ENCODE results near the gene HIBCH. TPM values are rescaled to one million over a fixed set of nuclear protein-coding genes. Genes with fewer than 3 reads are reported as not detected.
"Not testable (repeated sequence)": the region's sequence is repeated elsewhere in the genome, so short reads cannot be mapped to it uniquely, and the experiment has no call there.

Gene HIBCH
- total RNA-seq, 1 experiment from 2014 or later = 6.8 TPM

DNA sequence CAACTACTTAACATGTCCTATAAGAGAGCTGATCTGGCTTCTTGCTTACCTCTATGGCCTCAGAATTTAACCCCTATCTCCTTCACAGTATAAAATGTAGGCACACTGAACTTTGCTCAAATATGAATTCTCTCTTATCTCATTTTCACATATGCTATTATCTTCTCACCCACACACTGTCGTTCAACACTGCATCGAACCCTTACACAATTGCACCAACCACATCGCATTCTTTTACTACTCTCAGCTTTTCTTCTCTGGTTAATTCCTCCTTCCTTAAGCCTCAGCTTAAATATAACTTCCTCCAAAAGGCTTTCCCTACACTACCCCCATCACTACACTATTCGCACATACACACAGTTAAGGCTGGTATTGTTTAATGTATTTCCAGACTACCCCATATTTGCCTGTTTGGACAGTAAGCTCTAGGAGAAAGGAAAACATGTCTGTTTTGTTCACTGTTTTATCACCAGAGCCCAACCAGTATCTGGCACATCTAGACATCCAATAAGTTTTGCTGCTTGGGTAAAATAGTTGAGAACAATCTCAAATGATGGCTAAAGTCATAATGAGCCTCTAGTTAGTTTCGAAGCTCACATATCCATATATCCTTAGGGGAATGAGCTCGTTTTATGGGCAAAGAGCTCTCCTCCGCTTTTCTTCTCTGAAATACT, 47.7 kb downstream of the HIBCH start:
- in situ Hi-C loops (cut with HindIII; ENCODE audit: low pct_unique_long_range_greater_than_20kb, low sequenced_read_pairs) = no loop called here
- DNase-seq (ENCODE audit: low read depth) = no peak

DNA sequence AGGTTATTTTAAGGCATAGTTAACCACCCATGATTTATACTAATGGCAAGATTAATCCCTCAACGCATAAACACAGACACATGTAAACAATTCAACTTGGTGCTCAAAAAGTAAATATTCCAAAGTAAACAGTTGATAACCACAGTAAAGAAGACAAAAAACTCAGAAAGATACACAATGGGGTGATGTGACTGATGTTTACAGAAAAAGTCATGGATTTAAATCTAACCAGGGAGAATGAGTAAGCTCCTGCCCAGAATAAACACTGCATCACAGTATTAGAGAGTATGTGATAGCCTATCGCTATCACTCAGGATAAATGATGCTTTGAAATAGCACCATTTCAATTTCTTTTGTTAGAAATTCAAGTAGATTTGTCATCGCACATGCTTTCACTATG, 49.3 kb downstream of the HIBCH start:
- in situ Hi-C loops (cut with HindIII; ENCODE audit: low pct_unique_long_range_greater_than_20kb, low sequenced_read_pairs) = no loop called here
- no peak for DNase-seq (ENCODE audit: low read depth)

DNA sequence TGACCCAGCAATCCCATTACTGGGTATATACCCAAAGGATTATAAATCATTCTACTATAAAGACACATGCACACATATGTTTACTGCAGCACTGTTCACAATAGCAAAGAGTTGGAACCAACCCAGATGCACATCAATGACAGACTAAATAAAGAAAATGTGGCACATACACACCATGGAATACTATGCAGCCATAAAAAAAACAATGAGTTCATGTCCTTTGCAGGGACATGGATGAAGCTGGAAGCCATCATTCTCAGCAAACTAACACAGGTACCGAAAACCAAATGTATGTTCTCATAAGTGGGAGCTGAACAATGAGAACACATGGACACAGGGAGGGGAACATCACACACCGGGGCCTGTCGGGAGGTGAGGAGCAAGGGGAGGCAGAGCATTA, 49.9 kb downstream of the HIBCH start:
- DNase-seq (ENCODE audit: low read depth); in situ Hi-C loops (cut with HindIII; ENCODE audit: low pct_unique_long_range_greater_than_20kb, low sequenced_read_pairs): not testable (repeated sequence)

DNA sequence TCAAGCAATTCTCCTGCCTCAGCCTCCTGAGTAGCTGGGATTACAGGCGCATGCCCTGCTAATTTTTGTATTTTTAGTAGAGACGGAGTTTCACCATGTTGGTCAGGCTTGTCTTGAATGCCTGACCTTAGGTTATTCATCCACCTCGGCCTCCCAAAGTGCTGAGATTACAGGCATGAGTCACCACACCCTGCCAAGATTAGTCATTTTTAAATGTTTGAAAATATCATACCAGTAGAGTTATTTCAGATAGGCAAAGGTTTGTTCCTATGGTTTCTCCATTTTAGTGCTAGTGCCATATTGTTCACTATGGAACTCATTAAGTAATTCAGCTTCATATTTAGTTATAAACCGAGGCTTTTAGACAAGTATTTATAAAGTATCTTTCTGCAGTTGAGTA, 52.3 kb downstream of the HIBCH start:
- in situ Hi-C loops (cut with HindIII; ENCODE audit: low pct_unique_long_range_greater_than_20kb, low sequenced_read_pairs) = no loop called here
- DNase-seq (ENCODE audit: low read depth) = peak; percentile 23

DNA sequence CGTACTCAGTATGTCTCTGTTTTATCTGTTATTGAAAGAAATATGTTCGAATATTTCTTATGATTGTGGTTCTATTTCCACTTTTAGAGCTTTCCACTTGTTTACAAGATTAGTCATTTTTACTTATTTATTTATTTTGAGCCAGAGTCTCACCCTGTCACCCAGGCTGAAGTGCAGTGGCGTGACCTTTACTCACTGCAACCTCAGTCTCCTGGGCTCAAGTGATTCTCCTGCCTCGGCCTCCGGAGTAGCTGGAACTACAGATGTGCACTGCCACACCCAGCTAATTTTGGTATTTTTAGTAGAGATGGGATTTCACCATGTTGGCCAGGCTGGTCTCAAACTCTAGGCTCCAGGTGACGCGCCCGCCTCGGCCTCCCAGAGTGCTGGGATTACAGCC, 53.3 kb downstream of the HIBCH start:
- in situ Hi-C loops (cut with HindIII; ENCODE audit: low pct_unique_long_range_greater_than_20kb, low sequenced_read_pairs) = no loop called here
- DNase-seq (ENCODE audit: low read depth) = no peak

DNA sequence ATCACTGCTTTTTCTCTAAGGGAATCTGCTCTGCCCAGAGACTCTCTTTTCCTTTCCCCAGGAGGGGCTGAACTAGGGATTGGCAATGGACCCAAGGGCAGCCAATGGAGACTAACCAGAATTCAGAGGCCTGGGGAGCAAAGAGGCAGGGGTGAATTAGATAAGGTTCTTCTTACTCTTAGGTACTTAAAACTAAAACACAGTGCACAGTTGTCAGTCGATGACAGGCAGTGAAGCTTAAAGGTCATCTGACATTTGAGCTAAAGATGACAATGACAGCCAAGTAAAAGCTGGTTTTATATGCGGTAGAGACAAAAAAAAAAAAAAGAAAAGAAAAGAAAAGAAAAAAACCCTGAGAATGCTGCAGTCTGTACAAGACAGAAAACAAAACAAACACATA, 57.8 kb downstream of the HIBCH start:
- in situ Hi-C loops (cut with HindIII; ENCODE audit: low pct_unique_long_range_greater_than_20kb, low sequenced_read_pairs) = no loop called here
- no peak for DNase-seq (ENCODE audit: low read depth)

DNA sequence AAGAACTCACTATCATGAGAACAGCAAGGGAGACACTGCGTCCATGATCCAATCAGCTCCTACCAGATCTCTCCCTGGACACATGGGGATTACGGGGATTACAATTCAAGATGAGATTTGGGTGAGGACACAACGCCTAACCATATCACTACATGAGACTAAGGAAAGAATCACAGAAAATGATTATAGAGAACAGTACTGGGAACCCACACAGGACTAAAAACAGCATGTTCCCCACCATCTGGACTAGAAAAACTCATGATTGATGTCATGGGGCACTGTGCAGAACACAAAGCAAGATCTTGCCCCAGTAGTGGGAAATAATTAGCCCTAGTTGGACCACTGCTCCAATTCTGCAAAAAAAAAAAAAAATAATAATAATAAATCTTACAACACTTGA, 63.5 kb downstream of the HIBCH start:
- in situ Hi-C loops (cut with HindIII; ENCODE audit: low pct_unique_long_range_greater_than_20kb, low sequenced_read_pairs) = no loop called here
- DNase-seq (ENCODE audit: low read depth) = no peak

DNA sequence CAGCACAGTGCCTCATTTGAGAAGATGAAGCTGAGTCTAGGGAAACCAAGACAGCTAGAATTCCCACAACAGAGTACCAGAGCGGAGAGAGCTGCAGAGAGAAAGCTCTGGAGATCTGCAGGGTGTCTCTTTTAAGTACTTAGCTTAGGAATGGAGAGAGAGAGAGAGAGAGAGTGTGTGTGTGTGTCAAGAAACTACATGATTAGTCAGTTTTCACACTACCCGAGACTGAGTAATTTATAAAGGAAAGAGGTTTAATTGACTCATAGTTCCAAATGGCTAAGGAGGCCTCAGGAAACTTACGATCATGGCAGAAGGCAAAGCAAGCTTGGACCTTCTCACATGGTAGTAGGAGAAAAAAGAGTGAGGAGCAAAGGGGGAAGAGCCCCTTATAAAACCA, 64.0 kb downstream of the HIBCH start:
- no peak for DNase-seq (ENCODE audit: low read depth)
- in situ Hi-C loops (cut with HindIII; ENCODE audit: low pct_unique_long_range_greater_than_20kb, low sequenced_read_pairs) = no loop called here

DNA sequence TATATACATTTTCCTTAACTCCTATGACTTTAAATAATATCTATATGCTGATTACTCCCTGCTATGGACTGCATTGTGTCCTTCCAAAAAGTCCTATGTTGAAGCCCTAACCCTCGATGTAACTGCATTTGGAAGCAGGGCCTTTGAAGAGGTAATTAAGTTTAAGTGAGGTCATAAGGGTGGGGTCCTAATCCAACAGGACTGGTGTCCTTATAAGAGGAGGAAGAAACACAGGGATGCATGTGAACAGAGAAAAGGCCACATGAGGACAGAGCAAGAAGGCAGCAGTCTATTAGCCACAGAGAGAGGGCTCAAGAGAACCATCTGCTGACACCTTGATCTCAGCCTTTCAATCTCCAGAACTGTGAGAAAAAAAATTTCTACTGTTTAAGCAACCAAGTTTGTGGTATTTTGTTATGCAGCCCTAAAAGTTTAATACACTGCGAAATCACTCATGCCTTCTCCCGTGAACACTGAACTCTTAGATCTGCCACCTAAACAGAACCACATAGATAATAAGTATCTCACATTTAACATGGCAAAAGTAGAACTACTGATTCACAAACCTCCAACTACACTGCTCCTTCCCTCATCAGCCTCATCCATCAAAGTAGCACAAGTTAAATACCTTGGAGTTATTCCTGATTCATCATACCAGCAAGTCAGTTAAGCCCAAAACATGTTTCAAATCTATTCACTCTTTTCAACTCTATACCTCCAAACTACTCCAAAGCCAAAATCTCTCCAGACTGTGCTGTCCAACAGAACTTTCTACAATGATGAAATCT, 65.4 kb downstream of the HIBCH start:
- in situ Hi-C loops (cut with HindIII; ENCODE audit: low pct_unique_long_range_greater_than_20kb, low sequenced_read_pairs) = no loop called here
- DNase-seq (ENCODE audit: low read depth) = no peak

DNA sequence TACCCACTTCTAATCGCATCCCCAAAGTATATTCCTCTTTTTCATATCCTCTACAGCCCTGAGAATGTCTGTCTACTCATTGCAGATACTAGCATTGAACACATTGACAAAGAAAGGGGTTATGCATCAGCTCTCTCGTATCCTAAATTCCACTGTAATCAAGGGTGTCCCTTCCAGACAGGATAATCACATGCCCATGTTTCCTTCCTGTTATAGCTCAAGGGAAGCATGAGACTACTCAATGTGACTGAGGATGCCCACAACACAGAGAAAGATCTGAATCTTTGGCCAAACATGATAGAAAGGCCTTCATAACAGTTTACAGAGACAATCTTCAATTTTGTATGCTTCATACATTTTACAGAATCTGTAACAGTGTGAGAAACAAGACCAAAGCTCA, 69.2 kb downstream of the HIBCH start:
- in situ Hi-C loops (cut with HindIII; ENCODE audit: low pct_unique_long_range_greater_than_20kb, low sequenced_read_pairs) = no loop called here

DNA sequence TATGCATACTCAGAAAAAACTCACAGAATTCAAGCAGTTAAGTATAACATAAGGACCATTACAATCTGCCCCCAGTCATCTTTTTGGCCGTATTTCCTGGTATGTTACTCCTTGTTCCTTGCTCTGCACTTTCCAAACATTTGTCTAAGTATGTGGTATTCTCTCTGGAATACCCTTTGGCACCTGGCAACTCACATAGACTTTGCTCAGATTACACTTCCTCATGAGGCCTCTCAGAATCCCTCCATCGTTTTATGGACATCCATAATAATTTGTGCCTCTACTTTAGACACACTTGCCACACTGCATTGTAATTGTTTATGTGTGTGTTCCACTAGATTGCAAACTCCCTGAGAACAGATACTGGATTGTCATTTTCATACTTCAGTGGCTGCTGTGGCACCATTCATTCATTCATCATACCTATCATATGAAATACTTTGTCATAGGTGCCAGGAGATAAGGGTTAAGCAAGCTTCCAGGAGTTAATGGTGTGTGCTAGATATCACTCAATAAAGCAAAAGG, 84.0 kb downstream of the HIBCH start:
- in situ Hi-C loops (cut with HindIII; ENCODE audit: low pct_unique_long_range_greater_than_20kb, low sequenced_read_pairs) = no loop called here
- DNase-seq (ENCODE audit: low read depth) = no peak

More for the DNA sequence above, 69.2 kb downstream of the HIBCH start:
- no peak for DNase-seq (ENCODE audit: low read depth)

DNA sequence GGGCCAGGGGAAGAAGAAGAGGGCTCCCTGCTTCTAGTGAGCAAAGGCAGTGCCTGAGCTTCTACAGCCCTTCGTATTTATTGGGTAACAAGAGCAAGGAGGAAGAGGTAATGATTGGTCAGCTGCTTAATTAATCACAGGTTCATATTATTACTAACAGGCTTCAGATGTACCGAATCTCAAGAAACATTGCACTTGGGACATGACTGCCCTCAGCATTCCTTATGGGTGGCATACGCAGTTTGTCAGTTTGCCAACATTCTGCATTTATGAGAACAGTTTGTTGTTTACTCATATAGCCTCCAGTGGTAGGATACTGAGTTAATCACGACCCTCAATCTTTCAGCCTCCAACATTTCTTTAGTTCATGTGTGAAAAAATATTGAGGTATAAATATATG, 84.5 kb downstream of the HIBCH start:
- in situ Hi-C loops (cut with HindIII; ENCODE audit: low pct_unique_long_range_greater_than_20kb, low sequenced_read_pairs) = no loop called here
- no peak for DNase-seq (ENCODE audit: low read depth)

DNA sequence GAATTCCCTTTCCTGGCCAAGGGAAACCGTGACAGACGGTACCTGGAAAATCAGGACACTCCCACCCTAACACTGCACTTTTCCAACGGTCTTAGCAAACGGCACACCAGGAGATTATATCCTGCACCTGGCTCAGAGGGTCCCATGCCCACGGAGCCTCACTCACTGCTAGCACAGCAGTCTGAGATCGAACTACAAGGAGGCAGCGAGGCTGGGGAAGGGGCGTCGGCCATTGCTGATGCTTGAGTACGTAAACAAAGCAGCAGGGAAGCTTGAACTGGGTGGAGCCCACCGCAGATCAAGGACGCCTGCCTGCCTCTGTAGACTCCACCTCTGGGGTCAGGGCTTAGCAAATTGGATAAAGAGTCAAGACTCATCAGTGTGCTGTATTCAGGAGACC, 95.6 kb downstream of the HIBCH start:
- in situ Hi-C loops (cut with HindIII; ENCODE audit: low pct_unique_long_range_greater_than_20kb, low sequenced_read_pairs) = not testable (repeated sequence)

DNA sequence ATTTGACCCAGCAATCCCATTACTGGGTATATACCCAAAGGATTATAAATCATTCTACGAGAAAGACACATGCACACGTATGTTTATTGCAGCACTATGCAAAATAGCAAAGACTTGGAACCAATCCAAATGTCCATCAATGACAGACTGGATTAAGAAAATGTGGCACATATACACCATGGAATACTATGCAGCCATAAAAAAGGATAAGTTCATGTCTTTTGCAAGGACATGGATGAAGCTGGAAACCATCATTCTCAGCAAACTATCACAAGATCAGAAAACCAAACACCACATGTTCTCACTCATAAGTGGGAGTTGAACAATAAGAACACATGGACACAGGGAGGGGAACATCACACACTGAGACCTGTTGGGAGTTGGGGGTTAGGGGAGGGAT, 96.9 kb downstream of the HIBCH start:
- in situ Hi-C loops (cut with HindIII; ENCODE audit: low pct_unique_long_range_greater_than_20kb, low sequenced_read_pairs) = not testable (repeated sequence)

More for the DNA sequence above, 95.6 kb downstream of the HIBCH start:
- not testable (repeated sequence) for DNase-seq (ENCODE audit: low read depth)

DNA sequence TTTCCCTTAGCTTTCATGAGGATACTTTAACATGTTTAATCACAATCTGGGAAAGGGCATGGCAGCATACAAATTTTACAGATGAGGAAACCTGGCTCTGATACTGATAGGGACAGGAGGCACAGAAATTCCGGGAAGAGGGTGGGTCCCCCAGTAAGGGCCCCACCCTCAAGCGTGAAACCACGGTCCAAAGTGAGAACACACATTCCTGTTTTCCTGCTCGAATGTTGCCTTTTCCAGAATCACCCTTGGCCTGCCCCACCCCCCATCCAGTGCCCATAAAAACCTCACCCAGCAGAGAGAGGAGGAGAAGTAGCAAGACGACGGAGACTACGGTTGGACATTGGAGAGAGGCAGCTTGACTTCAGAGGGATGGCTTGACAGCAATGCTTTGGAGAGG, 98.2 kb downstream of the HIBCH start:
- in situ Hi-C loops (cut with HindIII; ENCODE audit: low pct_unique_long_range_greater_than_20kb, low sequenced_read_pairs) = no loop called here
- no peak for DNase-seq (ENCODE audit: low read depth)

More for the DNA sequence above, 96.9 kb downstream of the HIBCH start:
- not testable (repeated sequence) for DNase-seq (ENCODE audit: low read depth)

DNA sequence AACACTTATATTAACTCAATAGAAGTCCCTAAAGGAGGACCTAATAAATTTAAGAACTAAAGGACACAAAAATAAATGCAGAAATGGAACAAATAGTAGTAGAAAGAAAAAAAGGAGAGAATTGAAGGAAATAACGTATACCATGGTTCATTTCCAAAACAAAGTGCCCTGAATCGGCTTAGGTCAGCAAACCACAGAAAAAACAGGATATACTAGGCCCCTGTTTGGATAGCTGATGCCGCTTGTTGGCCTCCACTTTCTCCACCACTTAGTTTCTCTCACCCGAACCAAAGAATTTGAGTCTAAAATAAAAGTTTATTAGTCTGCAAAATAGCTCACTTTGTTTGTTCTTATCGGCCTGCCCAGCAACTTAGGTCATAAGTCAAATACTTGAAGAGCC, 100.4 kb downstream of the HIBCH start:
- in situ Hi-C loops (cut with HindIII; ENCODE audit: low pct_unique_long_range_greater_than_20kb, low sequenced_read_pairs) = no loop called here

DNA sequence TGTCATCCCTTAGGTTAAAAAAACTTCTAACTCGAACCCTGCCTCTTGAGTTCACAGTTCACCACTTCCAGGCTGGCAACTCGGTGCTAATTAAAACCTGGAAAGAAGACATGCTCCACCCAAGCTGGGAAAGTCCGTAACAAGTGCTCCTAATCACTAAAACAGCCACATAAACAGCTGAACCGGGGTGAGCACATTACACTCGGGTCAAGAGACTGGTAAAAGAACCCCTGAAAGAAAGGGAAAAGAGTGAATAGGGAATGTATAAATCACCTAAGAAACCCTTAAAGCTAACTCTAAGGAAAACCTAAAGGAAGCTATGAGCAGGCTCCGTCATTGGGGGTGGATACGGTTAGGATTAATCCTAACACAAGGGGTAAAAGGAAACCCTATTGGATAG, 102.0 kb downstream of the HIBCH start:
- DNase-seq (ENCODE audit: low read depth) = no peak
- in situ Hi-C loops (cut with HindIII; ENCODE audit: low pct_unique_long_range_greater_than_20kb, low sequenced_read_pairs) = no loop called here

More for the DNA sequence above, 100.4 kb downstream of the HIBCH start:
- DNase-seq (ENCODE audit: low read depth) = no peak

DNA sequence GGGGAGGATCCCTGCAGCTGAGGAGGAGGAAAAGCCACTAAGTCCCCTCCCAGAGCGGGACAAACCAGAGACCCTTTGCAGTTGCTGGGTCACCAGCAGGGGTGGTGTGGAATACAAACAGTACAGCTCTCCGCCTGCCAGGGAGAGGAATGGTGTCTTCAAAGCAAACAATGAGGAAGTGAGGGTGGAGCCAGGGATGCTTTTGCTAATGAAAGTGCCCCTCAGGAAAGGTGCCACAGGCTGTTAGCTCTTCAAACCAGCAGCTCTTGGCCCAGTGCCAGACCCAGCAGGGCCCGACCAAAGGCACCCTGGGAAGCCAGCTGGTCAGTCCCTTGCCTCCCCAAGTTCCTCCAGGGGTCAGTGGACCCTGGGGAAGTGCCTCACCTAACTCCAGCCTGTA, 102.8 kb downstream of the HIBCH start:
- DNase-seq (ENCODE audit: low read depth) = peak; percentile 7
- in situ Hi-C loops (cut with HindIII; ENCODE audit: low pct_unique_long_range_greater_than_20kb, low sequenced_read_pairs) = no loop called here

DNA sequence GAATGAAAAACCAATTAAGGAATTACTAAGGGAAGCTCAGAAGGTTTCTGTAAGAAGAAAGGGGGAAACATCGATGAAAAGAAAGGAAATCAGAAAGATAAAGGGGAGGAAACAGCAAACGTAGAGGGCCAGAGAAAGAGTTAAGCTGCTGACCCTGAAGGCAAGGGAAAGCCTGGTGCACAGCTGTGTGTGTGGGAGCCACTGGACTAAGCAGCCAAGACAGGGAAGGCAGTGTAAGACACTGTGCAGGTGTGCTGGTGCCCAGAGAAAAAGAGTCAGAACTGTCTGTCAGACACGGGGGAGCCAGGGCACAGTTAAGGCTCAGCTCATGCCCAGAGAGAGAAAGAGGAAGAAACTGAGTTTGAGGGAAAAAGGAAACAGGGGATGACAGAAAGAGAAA, 104.0 kb downstream of the HIBCH start:
- DNase-seq (ENCODE audit: low read depth) = no peak
- in situ Hi-C loops (cut with HindIII; ENCODE audit: low pct_unique_long_range_greater_than_20kb, low sequenced_read_pairs) = no loop called here
